ENCODE data around the gene YBX1.

- TF ChIP-seq CTCF (IDR thresholded peaks at IDR 0.05) (no peak), EZH2 (IDR thresholded peaks at IDR 0.05; ENCODE audit: borderline replicate concordance, insufficient read depth, low read depth, low read length, poor library complexity, severe bottlenecking) (no peak)
These were observed 1.1 kb upstream of the YBX1 start for GRCh38 chr1:42680921-42681683.

All from B cell (primary cell).